AG04450 (cell line): ENCODE results near the gene CERS6. TPM values are rescaled to one million over a fixed set of nuclear protein-coding genes. Genes with fewer than 3 reads are reported as not detected.

Experiments
- CTCF ChIA-PET: fragments of 300-600, 350-600 bp; formaldehyde crosslinking; extraction: SDS; loops from one replicate; lab custom pipeline; 2022; ENCODE audit warnings: antibody characterized with exemption, inconsistent platforms; lab: Charles Lee
- POLR2A ChIA-PET: fragments of 350-600 bp; formaldehyde crosslinking; extraction: SDS; loops from one replicate; lab custom pipeline; 2021; ENCODE audit warnings: antibody characterized with exemption, inconsistent platforms; lab: Yijun Ruan, JAX
- DNase-seq: peaks from one replicate; pipeline ENCODE4 v3.0.0-alpha.2; 2011; ENCODE audit warnings: low read depth, low spot score
- H3K27ac ChIP-seq: one replicate; pipeline ENCODE4 v1.5.1; 2012; ENCODE audit warnings: low read depth, low read length, control low read depth
- H3K27me3 ChIP-seq: one replicate; pipeline ENCODE4 v1.6.0; 2012; ENCODE audit warnings: low read length; ENCODE audit not compliant: control insufficient read depth, insufficient read depth
- H3K4me3 ChIP-seq: 2 replicates; pipeline ENCODE4 v1.5.1; 2011; ENCODE audit warnings: mild to moderate bottlenecking, low read depth, low read length, control low read depth
- H3K9me3 ChIP-seq: 2 replicates; pipeline ENCODE4 v1.5.1; 2012; ENCODE audit warnings: low read length; ENCODE audit not compliant: control insufficient read depth, insufficient read depth
- CTCF ChIP-seq: IDR thresholded peaks from 2 replicates; pipeline ENCODE4 v1.5.1; 2011; ENCODE audit warnings: low read depth, low read length, control low read depth, inconsistent platforms
- polyA plus RNA-seq: library from polyadenylated mRNA; depleted of rRNA; stranded (reverse); fragments of >200 nt; gene quantifications from 2 replicates; pipeline ENCODE4 v1.2.3, GENCODE V29; 2011

CERS6 gene
- polyA plus RNA-seq, 1 experiment = 6.2 TPM

GRCh38 chr2:168536925-168537466, 80.9 kb downstream of the CERS6 start:
- Histone ChIP-seq H3K27ac (no peak overlapping the region), H3K4me3 (no peak overlapping the region), H3K27me3 (no peaks in the 10 kb centered on the region), H3K9me3 (no peaks in the 10 kb centered on the region)
- CTCF ChIA-PET = no interaction called here
- DNase-seq = no peak
- no peak for TF ChIP-seq CTCF
- POLR2A ChIA-PET = no interaction called here

- POLR2A ChIA-PET = no interaction called here
- H3K9me3 ChIP-seq = no peaks in the 10 kb centered on the region
- H3K27me3 ChIP-seq = no peaks in the 10 kb centered on the region
- no peak overlapping the region for H3K27ac ChIP-seq
- TF ChIP-seq CTCF = no peak
- CTCF ChIA-PET = no interaction called here
- no peak overlapping the region for H3K4me3 ChIP-seq
- no peak for DNase-seq
Measured at GRCh38 chr2:168538133-168538532, 82.1 kb downstream of the CERS6 start.

GRCh38 chr2:168538534-168538933, 82.5 kb downstream of the CERS6 start:
- no peak overlapping the region for H3K27ac ChIP-seq
- H3K9me3 ChIP-seq = no peaks in the 10 kb centered on the region
- DNase-seq = no peak
- no peak for TF ChIP-seq CTCF
- H3K27me3 ChIP-seq = no peaks in the 10 kb centered on the region
- ChIA-PET POLR2A (no interaction called here), CTCF (no interaction called here)
- H3K4me3 ChIP-seq = no peak overlapping the region

GRCh38 chr2:168539945-168540344, 83.9 kb downstream of the CERS6 start:
- no peaks in the 10 kb centered on the region for H3K9me3 ChIP-seq
- ChIA-PET CTCF (no interaction called here), POLR2A (no interaction called here)
- H3K4me3 ChIP-seq = no peak overlapping the region
- TF ChIP-seq CTCF = no peak
- DNase-seq = no peak
- H3K27ac ChIP-seq = no peak overlapping the region
- H3K27me3 ChIP-seq = no peaks in the 10 kb centered on the region

- DNase-seq = no peak
- ChIA-PET POLR2A (no interaction called here), CTCF (no interaction called here)
- TF ChIP-seq CTCF = no peak
- H3K27ac ChIP-seq = no peak overlapping the region
- no peaks in the 10 kb centered on the region for H3K27me3 ChIP-seq
- H3K4me3 ChIP-seq = no peak overlapping the region
- H3K9me3 ChIP-seq = no peaks in the 10 kb centered on the region
Measured at GRCh38 chr2:168541858-168542257, 85.8 kb downstream of the CERS6 start.
